GM13977 (cell line): Measurements from ENCODE around the gene PTPRK.

Experiments
- DNase-seq: peaks from one replicate; pipeline ENCODE4 v3.0.0; 2012; ENCODE audit warnings: low spot score
- CTCF ChIP-seq: IDR thresholded peaks from 2 replicates; pipeline ENCODE4 v1.5.1; 2012; ENCODE audit warnings: mild to moderate bottlenecking, control low read depth; ENCODE audit not compliant: insufficient read depth; ENCODE audit errors: extremely low read depth, missing control alignments
- in situ Hi-C: fragments of 300-500 bp; cut with MboI; formaldehyde crosslinking; loops from one replicate; pipeline ENCODE4 v1.12.0; 2022; ENCODE audit warnings: low sequenced_read_pairs, low pct_unique_long_range_greater_than_20kb, mixed read lengths, inconsistent platforms; ENCODE audit not compliant: unreplicated experiment

Gene PTPRK

DNA sequence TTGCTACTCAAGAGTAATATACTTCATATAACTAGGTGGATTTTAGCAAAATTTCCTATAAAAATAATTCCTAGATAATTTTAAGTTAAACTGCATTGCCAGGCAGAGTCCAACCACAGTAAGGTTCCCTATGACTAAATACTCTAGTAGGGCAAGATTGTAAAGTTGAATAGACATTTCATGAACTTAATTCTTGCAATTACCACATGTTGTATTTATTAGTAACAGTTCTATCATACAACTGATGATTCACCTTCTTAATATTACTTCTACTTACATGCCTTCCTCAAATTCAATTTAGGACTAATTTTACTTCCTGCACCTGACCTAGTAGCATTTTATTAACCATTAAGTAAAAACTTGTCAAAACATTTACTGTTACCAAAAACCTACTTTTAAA is 352.8 kb downstream of the PTPRK start:
- in situ Hi-C loops = no loop called here
- TF ChIP-seq CTCF = no peak
- DNase-seq = no peak

GRCh38 chr6:128164254-128164653 is 356.1 kb downstream of the PTPRK start:
- in situ Hi-C loops = no loop called here
- TF ChIP-seq CTCF = no peak
- DNase-seq = no peak

DNA sequence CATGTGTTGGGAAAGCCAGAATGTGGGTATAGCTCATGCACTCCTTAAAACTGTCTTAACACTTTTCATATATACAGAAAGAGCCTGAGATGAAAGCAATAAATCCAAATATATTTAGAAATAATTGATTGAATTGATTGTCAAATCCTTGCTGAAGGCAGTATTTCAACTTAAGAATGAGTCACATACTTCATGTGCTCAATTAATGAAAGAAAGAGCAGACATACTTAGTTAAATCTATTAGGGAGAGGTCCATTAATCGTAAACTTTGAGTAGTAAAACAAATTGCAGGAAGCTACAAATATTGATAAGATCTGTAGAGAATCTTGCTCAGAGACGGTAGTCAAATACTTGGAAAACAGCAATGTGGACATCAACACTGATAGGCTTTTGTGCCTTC is 358.0 kb downstream of the PTPRK start:
- no peak for TF ChIP-seq CTCF
- in situ Hi-C loops = no loop called here
- no peak for DNase-seq

DNA sequence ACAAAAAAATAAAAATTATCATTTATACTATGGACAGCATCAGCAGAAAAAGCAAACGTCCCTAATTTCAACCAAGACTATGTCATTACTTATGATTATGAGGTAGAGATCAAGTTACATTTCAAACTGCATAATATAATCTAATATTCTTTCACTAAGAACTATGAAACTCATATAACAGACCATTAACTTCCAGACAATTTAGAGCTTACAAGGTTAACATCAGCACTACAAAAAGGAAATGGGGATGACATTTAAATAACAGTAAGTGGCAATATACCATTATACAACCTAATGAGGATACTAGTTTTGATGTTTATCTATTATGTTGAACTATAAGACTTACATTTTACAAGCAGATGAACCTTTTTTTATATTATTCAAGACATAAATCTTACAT is 358.6 kb downstream of the PTPRK start:
- DNase-seq = no peak
- no peak for TF ChIP-seq CTCF
- in situ Hi-C loops = no loop called here

GRCh38 chr6:128161263-128161662 is 359.1 kb downstream of the PTPRK start:
- no peak for DNase-seq
- TF ChIP-seq CTCF = no peak
- in situ Hi-C loops = no loop called here

- TF ChIP-seq CTCF = no peak
- in situ Hi-C loops = no loop called here
- no peak for DNase-seq
Observed at GRCh38 chr6:128158496-128158895, 361.9 kb downstream of the PTPRK start.
